Measurements from ENCODE around the gene LMAN2.

DNA sequence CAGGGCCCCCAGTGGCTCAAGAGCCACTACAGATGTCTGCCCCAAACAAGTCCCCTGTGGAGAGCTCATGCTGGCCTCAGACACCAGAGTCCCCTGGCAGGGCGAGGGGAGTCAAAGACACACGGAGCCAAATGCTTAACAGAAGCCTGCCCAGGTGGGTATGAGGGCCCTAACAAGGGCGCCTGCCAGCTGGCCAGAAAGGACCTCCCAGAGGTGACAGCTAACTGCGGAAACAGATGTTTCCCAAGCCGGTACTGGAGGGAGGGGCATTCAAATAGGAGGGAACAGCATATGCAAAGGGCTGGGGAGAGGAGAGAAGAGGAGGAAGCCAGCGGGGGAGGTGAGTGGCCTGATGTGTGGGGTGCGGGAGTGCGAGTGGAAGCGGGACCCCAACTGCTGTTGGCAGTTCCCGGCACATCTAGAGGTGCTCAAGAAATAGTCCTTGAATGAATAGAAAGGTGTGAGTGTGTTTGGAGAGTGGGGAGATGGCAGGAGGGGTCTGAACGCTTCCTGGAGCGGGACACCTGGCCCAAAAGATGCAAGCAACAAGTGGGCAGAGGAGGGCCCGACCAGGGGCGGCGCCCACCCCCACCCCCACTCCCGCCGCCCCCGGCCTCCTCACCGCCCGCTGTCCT is 40.6 kb downstream of the LMAN2 start:
- TF ChIP-seq, protein P1, sequence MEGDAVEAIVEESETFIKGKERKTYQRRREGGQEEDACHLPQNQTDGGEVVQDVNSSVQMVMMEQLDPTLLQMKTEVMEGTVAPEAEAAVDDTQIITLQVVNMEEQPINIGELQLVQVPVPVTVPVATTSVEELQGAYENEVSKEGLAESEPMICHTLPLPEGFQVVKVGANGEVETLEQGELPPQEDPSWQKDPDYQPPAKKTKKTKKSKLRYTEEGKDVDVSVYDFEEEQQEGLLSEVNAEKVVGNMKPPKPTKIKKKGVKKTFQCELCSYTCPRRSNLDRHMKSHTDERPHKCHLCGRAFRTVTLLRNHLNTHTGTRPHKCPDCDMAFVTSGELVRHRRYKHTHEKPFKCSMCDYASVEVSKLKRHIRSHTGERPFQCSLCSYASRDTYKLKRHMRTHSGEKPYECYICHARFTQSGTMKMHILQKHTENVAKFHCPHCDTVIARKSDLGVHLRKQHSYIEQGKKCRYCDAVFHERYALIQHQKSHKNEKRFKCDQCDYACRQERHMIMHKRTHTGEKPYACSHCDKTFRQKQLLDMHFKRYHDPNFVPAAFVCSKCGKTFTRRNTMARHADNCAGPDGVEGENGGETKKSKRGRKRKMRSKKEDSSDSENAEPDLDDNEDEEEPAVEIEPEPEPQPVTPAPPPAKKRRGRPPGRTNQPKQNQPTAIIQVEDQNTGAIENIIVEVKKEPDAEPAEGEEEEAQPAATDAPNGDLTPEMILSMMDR (conservative IDR thresholded peaks at IDR 0.05; ENCODE audit: low read length): no peak
- TF ChIP-seq EZH2phosphoT487 (IDR thresholded peaks at IDR 0.05; ENCODE audit: borderline replicate concordance): no peak
